VCaP (cell line): ENCODE measurements around the gene GPX3.
A peak's percentile ranks its signal among the peaks of the same experiment; 100 is the strongest.

Experiments
- H3K27ac ChIP-seq: fragments of 450-650 bp; 2 replicates; pipeline ENCODE4 v1.5.1; 2017
- TF ChIP-seq, protein P1 (sequence below): fragments of 450-650 bp; conservative IDR thresholded peaks from 2 replicates; pipeline ENCODE4 v1.5.1; 2017; ENCODE audit warnings: mild to moderate bottlenecking, moderate library complexity

Gene GPX3

DNA sequence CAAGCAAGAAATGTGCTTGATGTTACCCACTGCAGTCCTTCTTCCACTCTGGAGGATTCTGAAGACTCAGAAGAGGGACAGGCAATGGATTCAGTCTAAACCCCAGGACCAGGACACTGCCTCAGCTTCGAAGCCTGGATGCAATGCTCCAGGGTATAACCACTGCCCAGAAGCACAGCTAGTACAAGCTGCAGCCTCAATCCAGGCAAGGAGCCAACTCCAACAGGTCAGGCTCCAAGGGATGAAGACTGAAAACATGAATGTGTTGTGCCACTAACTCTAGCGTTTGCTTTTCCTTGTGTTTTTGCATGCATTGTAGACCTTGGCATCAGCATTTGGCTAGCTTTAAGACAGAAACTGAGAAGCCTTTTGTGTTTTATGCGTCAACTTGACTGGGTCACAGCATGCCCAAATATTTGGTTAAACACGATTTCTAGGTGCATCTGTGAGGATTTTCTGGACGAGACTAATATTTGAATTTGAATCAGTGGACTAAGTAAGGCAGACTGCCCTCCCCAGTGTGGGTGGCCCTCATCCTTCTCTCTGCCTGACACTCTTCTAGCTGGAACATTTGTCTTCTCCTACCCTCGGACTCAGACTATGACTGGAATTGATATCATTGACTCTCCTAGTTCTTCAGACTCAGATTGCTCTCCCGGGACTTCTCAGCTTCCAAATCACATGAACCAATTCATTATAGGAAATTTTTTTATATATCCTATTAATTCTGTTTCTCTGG, 20.5 kb upstream of the GPX3 start:
- H3K27ac ChIP-seq: peak overlapping the region; percentile 20
- TF ChIP-seq, protein P1, sequence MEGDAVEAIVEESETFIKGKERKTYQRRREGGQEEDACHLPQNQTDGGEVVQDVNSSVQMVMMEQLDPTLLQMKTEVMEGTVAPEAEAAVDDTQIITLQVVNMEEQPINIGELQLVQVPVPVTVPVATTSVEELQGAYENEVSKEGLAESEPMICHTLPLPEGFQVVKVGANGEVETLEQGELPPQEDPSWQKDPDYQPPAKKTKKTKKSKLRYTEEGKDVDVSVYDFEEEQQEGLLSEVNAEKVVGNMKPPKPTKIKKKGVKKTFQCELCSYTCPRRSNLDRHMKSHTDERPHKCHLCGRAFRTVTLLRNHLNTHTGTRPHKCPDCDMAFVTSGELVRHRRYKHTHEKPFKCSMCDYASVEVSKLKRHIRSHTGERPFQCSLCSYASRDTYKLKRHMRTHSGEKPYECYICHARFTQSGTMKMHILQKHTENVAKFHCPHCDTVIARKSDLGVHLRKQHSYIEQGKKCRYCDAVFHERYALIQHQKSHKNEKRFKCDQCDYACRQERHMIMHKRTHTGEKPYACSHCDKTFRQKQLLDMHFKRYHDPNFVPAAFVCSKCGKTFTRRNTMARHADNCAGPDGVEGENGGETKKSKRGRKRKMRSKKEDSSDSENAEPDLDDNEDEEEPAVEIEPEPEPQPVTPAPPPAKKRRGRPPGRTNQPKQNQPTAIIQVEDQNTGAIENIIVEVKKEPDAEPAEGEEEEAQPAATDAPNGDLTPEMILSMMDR: no peak

DNA sequence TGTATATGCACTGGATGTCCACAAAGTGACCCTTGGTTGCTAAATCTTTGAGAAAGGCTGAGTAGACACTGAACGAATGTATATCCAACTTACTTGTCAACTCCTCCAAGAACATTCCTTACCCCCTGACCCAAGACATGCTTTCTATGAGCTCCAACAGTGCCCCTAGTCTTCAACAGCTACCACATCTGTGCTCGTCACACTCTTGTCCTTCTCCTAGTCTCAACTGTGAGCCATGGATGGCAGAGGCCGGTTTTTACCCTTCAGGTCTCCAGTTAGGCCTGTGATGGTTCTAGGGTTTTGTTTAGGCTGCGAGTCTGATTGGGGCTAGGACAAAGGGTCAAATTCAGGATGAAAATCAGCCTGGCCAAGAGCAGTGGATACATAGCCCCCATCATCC, 19.0 kb upstream of the GPX3 start:
- H3K27ac ChIP-seq: no peak overlapping the region
- TF ChIP-seq, protein P1: no peak

DNA sequence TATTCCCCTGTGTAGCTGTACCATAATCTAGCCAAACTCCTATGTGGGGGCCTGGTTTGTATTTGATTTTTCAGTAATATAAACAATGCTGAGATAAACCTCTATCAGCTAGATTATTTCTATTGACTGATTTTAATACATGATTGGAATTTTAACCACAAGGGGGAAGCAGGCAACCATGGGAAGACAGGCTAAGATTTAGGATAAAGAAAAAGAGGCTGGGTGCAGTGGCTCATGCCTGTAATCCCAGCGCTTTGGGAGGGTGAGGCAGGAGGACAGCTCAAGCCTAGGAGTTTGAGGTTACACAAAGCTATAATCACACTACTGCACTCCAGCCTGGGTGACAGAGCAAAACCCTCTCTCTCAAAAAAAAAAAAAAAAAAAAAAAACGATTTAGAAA, 18.1 kb upstream of the GPX3 start:
- TF ChIP-seq, protein P1: peak; percentile 79
- no peak overlapping the region for H3K27ac ChIP-seq

DNA sequence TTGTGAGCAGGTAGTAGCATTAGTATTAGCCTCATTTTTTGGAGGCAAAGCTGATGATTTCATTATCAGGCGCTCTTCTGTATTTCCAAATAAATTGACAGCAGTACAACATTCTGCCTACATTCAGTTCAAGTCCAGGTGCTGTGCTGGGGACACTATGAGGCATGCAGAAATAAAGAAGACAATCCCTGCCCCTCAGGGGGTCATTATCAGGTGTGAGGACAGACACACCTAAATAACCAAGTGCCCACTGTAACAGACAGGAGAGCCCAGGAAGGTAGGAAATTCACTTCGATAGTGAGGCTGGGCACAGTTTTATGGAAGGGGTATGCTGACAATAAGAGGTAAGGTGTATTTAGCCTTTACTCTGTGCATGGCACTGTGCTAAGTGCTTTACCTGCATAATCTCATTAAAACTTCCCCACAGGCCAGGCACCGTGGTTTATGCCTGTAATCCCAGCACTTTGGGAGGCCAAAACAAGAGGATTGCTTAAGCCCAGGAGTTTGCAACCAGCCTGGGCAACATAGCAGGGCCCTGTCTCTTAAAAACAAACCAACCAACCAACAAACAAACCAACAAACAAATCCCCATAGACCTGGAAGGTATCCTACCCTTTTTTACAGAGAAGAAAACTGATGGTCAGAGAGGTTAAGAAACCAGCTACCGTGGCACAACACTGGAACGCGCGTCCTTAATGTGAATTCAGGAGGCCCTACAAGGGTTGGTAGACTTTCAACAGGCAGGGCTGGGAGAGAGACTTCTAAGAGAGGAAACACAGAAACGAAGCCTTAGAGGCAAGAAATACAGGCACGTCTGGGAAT, 17.5 kb upstream of the GPX3 start:
- H3K27ac ChIP-seq: no peak overlapping the region
- TF ChIP-seq, protein P1: no peak

DNA sequence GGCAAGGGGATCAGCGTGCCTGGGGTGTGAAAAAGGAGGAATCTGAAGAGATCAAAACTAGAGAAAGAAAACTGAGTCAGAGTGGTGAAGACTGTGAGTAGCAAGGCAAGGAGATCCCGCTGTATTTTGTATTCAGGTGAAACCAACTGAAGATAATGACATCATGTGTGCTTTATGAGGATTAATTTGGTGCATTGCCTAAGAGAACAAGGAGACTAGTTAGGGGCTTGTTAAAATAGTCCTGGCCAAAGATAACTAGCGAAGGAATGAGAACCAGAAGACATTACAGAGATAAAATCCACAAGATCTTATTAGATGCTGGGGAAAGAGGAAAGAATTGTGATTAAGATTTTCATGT, 16.9 kb upstream of the GPX3 start:
- no peak overlapping the region for H3K27ac ChIP-seq
- TF ChIP-seq, protein P1: no peak

DNA sequence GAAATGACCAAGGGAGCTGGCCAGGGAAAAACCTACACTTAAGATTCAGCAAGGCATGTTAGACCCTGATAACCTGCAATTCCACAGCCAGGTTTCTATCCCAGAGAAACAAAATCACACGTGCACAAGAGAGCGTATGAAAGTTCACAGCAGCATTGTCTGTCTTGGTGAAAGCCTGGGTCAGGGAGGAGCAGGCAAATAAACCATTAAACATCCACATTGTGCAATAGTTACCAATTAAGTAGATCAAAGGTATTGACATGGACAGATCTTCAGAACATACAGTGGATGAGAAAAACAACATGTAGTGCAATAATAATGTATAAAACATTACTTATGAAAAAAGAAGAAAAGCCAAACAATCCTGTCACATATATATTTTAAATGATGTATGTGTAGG, 15.9 kb upstream of the GPX3 start:
- TF ChIP-seq, protein P1: no peak
- no peak overlapping the region for H3K27ac ChIP-seq

DNA sequence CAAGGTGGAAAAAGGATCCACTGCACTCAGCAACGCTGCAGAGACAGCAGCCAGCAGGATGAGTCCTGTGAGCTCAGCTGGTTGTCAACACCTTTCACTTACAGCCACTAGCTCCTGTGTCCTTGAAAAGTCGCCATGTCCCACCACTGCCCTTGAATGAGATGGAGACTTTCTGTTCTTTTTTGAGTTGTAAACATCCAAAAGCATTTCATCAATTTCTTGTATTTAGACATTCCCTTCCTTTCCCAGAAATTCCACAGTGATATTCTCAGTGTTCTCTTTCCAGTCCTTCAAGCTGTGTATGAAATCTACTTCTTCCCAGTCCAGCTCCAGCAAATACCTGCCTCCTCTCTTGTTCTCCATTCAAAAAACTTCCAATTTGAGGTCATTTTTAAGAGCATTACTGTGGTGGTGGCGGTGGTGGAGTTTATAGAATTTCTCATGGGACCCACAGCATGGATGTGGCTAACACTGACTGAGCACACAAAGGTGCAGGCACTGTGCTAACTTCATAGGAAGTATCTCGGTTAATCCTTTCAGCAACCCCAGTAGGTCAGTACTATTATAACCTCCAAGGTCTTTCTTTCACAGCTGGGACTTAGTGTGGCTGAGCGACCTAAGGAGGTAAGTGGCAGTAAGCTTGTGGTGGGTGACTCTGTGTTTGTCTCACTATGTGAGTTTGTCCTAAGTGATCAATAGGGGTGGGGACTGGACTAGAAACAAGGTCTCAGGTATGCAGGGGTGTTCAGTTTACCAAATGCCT, 15.0 kb upstream of the GPX3 start:
- TF ChIP-seq, protein P1: no peak
- no peak overlapping the region for H3K27ac ChIP-seq
